PC-3 (cell line): ENCODE data around the gene KCNQ1. TPM values are rescaled to one million over a fixed set of nuclear protein-coding genes. Genes with fewer than 3 reads are reported as not detected.

ENCODE experiments used
- ATAC-seq: fragments of 200-7000 bp; cut with Tn5 transposase; 2 replicates; pipeline ENCODE4 v1.9.1; 2020; ENCODE audit warnings: mild to moderate bottlenecking, moderate library complexity
- BruUV-seq: library from RNA; stranded (reverse); fragments of 400-500 nt; replicated peaks from 2 replicates; lab custom pipeline; 2021; lab: Mats Ljungman, UMichigan
- CTCF ChIA-PET: fragments of 300-600 bp; sonication (Branson Sonifier 250); formaldehyde crosslinking; loops from one replicate; lab custom pipeline; 2022; ENCODE audit warnings: antibody characterized with exemption; lab: Charles Lee
- POLR2A ChIA-PET: fragments of 300-600 bp; sonication (Branson Sonifier 250); formaldehyde crosslinking; loops from one replicate; lab custom pipeline; 2022; ENCODE audit warnings: antibody characterized with exemption; ENCODE audit not compliant: unreplicated experiment; lab: Charles Lee
- DNase-seq: peaks from one replicate; pipeline ENCODE4 v3.0.0-alpha.2; 2015
- H2AFZ ChIP-seq: fragments of 300-600 bp; sonication (generic); 2 replicates; pipeline ENCODE4 v1.6.0; 2016; ENCODE audit warnings: antibody characterized with exemption, low read length
- H3F3A ChIP-seq: fragments of 300-600 bp; sonication (generic); one replicate; pipeline ENCODE4 v1.6.0; 2017; ENCODE audit warnings: antibody characterized with exemption, low read length, control low read depth, mild to moderate bottlenecking; ENCODE audit not compliant: unreplicated experiment
- H3K27ac ChIP-seq: fragments of 300-600 bp; sonication (generic); 2 replicates; pipeline ENCODE4 v1.5.1; 2016; ENCODE audit warnings: mild to moderate bottlenecking, low read length
- H3K27me3 ChIP-seq: fragments of 300-600 bp; sonication (generic); 2 replicates; pipeline ENCODE4 v1.6.1; 2016; ENCODE audit warnings: low read length, mixed read lengths
- H3K36me3 ChIP-seq: fragments of 300-600 bp; sonication (generic); 2 replicates; pipeline ENCODE4 v1.6.1; 2016; ENCODE audit warnings: low read depth, mixed run types, low read length, mixed read lengths
- H3K4me1 ChIP-seq: fragments of 300-600 bp; sonication (generic); 2 replicates; pipeline ENCODE4 v1.5.1; 2016; ENCODE audit warnings: low read length; ENCODE audit not compliant: insufficient read depth
- H3K4me2 ChIP-seq: fragments of 300-600 bp; sonication (generic); 2 replicates; pipeline ENCODE4 v1.6.0; 2016; ENCODE audit warnings: low read length
- H3K4me3 ChIP-seq: fragments of 300-600 bp; sonication (generic); 2 replicates; pipeline ENCODE4 v1.5.1; 2016; ENCODE audit warnings: mild to moderate bottlenecking, low read length, mixed read lengths
- H3K79me2 ChIP-seq: fragments of 300-600 bp; sonication (generic); 2 replicates; pipeline ENCODE4 v1.6.1; 2017; ENCODE audit warnings: low read length, mixed read lengths
- H3K9ac ChIP-seq: fragments of 300-600 bp; sonication (generic); 2 replicates; pipeline ENCODE4 v1.6.0; 2016; ENCODE audit warnings: mild to moderate bottlenecking, low read length
- H3K9me2 ChIP-seq: fragments of 300-600 bp; sonication (generic); replicated peaks from 2 replicates; pipeline ENCODE4 v1.6.1; 2016; ENCODE audit warnings: mixed run types, low read length, mixed read lengths
- H3K9me3 ChIP-seq: fragments of 300-600 bp; sonication (generic); 2 replicates; pipeline ENCODE4 v1.6.1; 2016; ENCODE audit warnings: low read length, mixed read lengths
- H4K20me1 ChIP-seq: fragments of 300-600 bp; sonication (generic); 2 replicates; pipeline ENCODE4 v1.6.1; 2016; ENCODE audit warnings: low read length, mixed read lengths
- EZH2 ChIP-seq: fragments of 300-600 bp; sonication (generic); IDR thresholded peaks from one replicate; pipeline ENCODE4 v1.6.1; 2017; ENCODE audit warnings: antibody characterized with exemption, mild to moderate bottlenecking, low read length; ENCODE audit not compliant: unreplicated experiment
- EZH2phosphoT487 ChIP-seq: fragments of 300-600 bp; sonication (generic); IDR thresholded peaks from 2 replicates; pipeline ENCODE4 v1.6.1; 2018; ENCODE audit warnings: mild to moderate bottlenecking, antibody characterized with exemption, low read length, borderline replicate concordance
- intact Hi-C: fragments of 100-400 bp; cut with micrococcal nuclease; formaldehyde crosslinking; loops from 2 replicates; pipeline ENCODE4 v1.9.0; 2023
- total RNA-seq: library from RNA; depleted of rRNA; stranded (reverse); fragments of >200 nt; gene quantifications from 2 replicates; pipeline ENCODE4 v1.2.3, GENCODE V29; 2014
- TF ChIP-seq, protein P1 (sequence below): fragments of 300-600 bp; sonication (generic); conservative IDR thresholded peaks from 2 replicates; pipeline ENCODE4 v1.5.1; 2017; ENCODE audit warnings: antibody characterized with exemption, low read depth, mild to moderate bottlenecking, low read length

The KCNQ1 gene
- total RNA-seq, 1 experiment from 2014 or later: 0.40 TPM

DNA sequence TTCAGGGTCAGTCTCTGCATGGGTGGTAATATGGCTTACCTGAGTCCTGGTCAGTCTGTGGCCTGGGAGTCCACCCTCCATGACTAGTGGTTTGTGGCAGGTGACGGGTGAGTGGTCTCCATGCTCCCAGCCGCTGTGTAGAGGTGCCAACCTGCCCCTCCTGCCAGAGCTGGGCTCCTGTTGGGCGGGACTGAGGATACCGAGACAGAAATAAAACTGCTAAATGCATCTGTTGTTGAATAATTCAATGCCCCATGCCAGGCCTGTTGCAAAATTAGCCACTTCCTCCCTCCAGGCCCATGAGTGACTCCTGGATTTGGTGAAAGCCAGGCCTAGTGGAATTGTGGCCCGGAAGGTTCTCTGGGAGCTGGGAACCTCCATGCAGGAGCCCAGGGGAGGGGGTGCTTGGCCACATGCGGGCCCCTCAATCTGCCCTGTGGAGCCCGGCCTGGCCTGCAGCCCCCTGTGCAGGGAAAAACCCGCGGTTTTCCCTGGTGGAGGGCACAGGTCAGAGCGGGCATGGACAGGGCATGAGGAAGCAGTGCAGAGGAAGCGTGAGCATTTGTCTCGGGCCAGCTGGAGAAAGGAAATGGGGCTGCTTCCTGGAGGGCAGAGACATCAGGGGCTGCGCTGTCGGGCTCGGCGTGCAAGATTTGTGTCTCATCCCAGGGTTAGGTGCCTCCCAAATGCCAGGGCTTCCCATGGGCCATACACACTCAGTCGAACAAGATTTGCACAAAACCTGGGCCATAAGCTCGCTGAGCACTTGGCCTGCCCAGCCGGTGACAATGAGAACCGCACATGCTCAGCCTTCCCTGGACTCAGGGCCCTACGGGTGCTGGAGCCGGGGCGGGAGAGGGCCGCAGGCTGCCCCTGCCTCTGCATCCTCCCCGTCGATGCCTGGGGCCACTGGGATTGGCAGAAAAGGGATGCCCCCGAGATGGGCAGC lies 66.9 kb downstream of the KCNQ1 start:
- TF ChIP-seq, protein P1, sequence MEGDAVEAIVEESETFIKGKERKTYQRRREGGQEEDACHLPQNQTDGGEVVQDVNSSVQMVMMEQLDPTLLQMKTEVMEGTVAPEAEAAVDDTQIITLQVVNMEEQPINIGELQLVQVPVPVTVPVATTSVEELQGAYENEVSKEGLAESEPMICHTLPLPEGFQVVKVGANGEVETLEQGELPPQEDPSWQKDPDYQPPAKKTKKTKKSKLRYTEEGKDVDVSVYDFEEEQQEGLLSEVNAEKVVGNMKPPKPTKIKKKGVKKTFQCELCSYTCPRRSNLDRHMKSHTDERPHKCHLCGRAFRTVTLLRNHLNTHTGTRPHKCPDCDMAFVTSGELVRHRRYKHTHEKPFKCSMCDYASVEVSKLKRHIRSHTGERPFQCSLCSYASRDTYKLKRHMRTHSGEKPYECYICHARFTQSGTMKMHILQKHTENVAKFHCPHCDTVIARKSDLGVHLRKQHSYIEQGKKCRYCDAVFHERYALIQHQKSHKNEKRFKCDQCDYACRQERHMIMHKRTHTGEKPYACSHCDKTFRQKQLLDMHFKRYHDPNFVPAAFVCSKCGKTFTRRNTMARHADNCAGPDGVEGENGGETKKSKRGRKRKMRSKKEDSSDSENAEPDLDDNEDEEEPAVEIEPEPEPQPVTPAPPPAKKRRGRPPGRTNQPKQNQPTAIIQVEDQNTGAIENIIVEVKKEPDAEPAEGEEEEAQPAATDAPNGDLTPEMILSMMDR: no peak
- TF ChIP-seq EZH2 (no peak), EZH2phosphoT487 (no peak)
- H4K20me1 ChIP-seq: no peaks in the 10 kb centered on the region
- ATAC-seq (no peak), DNase-seq (no peak)
- intact Hi-C loops: no loop called here
- no peaks in the 10 kb centered on the region for H3K4me1 ChIP-seq
- H3K79me2 ChIP-seq: no peaks in the 10 kb centered on the region
- ChIA-PET CTCF (no interaction called here), POLR2A (no interaction called here)
- H3K27me3 ChIP-seq: peaks cover 9% of the 10 kb centered on the region; the same call in 1 of the 2 replicates
- no peak overlapping the region for H3K4me3 ChIP-seq
- H3K9ac ChIP-seq: no peak overlapping the region
- no peaks in the 10 kb centered on the region for H3F3A ChIP-seq
- no peaks in the 10 kb centered on the region for H3K9me3 ChIP-seq
- H3K36me3 ChIP-seq: no peaks in the 10 kb centered on the region
- no peak overlapping the region for H2AFZ ChIP-seq
- no peak overlapping the region for H3K27ac ChIP-seq
- no peak overlapping the region for H3K4me2 ChIP-seq
- no peaks in the 10 kb centered on the region for H3K9me2 ChIP-seq
- BruUV-seq: no TSS peak

GRCh38 chr11:2512431-2513407 lies 67.9 kb downstream of the KCNQ1 start:
- H3F3A ChIP-seq: no peaks in the 10 kb centered on the region
- peaks cover 2% of the 10 kb centered on the region; the same call in 1 of the 2 replicates for H3K27me3 ChIP-seq
- H3K9me3 ChIP-seq: no peaks in the 10 kb centered on the region
- H3K27ac ChIP-seq: no peak overlapping the region
- no peak overlapping the region for H3K9ac ChIP-seq
- no peak overlapping the region for H2AFZ ChIP-seq
- H3K4me1 ChIP-seq: no peaks in the 10 kb centered on the region
- no TSS peak for BruUV-seq
- no peaks in the 10 kb centered on the region for H4K20me1 ChIP-seq
- TF ChIP-seq EZH2: no peak
- TF ChIP-seq, protein P1: no peak
- TF ChIP-seq EZH2phosphoT487: no peak
- no peak for ATAC-seq
- ChIA-PET POLR2A (no interaction called here), CTCF (no interaction called here)
- no peaks in the 10 kb centered on the region for H3K9me2 ChIP-seq
- no peak for DNase-seq
- H3K4me2 ChIP-seq: no peak overlapping the region
- no peak overlapping the region for H3K4me3 ChIP-seq
- intact Hi-C loops: no loop called here
- H3K36me3 ChIP-seq: no peaks in the 10 kb centered on the region
- H3K79me2 ChIP-seq: no peaks in the 10 kb centered on the region
